GM20000 (cell line): ENCODE data around the gene KDM6A.
"Not testable (repeated sequence)": the region's sequence is repeated elsewhere in the genome, so short reads cannot be mapped to it uniquely, and the experiment has no call there.

Source experiments
- DNase-seq: peaks from one replicate; pipeline ENCODE4 v3.0.0; 2012; ENCODE audit warnings: low spot score
- TF ChIP-seq, protein P1 (sequence below): IDR thresholded peaks from 2 replicates; pipeline ENCODE4 v1.5.1; 2012; ENCODE audit warnings: mild to moderate bottlenecking, control low read depth; ENCODE audit errors: extremely low read depth, missing control alignments

Gene KDM6A

DNA sequence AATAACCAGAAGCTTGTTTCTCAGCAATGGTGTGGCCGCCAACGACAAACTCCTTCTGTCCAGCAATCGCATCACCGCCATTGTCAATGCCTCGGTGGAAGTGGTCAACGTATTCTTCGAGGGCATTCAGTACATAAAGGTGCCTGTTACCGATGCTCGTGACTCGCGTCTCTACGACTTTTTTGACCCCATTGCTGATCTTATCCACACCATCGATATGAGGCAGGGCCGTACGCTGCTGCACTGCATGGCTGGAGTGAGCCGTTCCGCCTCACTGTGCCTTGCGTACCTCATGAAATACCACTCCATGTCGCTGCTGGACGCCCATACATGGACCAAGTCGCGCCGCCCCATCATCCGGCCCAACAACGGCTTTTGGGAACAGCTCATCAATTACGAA, 28.8 kb upstream of the KDM6A start:
- no peak for DNase-seq
- TF ChIP-seq, protein P1, sequence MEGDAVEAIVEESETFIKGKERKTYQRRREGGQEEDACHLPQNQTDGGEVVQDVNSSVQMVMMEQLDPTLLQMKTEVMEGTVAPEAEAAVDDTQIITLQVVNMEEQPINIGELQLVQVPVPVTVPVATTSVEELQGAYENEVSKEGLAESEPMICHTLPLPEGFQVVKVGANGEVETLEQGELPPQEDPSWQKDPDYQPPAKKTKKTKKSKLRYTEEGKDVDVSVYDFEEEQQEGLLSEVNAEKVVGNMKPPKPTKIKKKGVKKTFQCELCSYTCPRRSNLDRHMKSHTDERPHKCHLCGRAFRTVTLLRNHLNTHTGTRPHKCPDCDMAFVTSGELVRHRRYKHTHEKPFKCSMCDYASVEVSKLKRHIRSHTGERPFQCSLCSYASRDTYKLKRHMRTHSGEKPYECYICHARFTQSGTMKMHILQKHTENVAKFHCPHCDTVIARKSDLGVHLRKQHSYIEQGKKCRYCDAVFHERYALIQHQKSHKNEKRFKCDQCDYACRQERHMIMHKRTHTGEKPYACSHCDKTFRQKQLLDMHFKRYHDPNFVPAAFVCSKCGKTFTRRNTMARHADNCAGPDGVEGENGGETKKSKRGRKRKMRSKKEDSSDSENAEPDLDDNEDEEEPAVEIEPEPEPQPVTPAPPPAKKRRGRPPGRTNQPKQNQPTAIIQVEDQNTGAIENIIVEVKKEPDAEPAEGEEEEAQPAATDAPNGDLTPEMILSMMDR = no peak

DNA sequence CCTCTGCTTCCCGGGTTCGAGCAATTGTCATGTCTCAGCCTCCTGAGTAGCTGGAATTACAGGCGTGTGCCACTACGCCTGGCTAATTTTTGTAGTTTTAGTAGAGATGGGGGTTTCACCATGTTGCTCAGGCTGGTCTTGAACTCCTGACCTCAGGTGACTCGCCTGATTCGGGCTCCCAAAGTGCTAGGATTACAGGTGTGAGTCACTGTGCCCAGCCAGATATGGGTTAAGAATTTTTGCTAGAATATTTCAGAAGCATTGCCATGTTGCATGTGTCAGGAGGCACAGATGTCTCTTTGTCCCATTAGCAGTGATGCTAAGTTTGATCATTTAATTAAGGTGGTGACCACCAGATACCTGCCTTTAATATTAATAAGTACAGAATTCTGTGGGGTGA, 22.1 kb upstream of the KDM6A start:
- not testable (repeated sequence) for DNase-seq

DNA sequence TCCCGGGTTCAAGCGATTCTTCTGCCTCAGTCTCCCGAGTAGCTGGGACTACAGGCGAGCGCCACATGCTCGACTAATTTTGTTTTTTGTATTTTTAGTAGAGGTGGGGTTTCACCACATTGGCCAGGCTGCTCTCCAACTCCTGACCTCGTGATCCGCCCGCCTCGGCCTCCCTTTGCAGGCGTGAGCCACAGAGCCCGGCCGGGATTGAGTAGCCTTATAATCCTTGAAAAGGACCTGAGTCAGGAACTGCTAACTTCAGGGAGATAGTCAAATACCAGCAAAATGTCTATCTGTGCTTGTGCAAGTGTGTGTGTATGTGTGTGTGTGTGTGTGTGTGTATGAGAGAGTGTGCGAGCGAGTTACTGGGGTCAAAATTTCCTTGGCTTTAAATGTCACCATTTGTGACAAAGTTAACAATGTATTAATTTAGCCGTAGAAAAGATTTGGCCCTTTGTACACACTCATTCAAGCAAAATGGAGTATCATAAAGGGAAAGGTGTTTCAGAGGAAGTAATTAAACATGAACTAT, 1.8 kb upstream of the KDM6A start:
- no peak for DNase-seq
- TF ChIP-seq, protein P1 = no peak

DNA sequence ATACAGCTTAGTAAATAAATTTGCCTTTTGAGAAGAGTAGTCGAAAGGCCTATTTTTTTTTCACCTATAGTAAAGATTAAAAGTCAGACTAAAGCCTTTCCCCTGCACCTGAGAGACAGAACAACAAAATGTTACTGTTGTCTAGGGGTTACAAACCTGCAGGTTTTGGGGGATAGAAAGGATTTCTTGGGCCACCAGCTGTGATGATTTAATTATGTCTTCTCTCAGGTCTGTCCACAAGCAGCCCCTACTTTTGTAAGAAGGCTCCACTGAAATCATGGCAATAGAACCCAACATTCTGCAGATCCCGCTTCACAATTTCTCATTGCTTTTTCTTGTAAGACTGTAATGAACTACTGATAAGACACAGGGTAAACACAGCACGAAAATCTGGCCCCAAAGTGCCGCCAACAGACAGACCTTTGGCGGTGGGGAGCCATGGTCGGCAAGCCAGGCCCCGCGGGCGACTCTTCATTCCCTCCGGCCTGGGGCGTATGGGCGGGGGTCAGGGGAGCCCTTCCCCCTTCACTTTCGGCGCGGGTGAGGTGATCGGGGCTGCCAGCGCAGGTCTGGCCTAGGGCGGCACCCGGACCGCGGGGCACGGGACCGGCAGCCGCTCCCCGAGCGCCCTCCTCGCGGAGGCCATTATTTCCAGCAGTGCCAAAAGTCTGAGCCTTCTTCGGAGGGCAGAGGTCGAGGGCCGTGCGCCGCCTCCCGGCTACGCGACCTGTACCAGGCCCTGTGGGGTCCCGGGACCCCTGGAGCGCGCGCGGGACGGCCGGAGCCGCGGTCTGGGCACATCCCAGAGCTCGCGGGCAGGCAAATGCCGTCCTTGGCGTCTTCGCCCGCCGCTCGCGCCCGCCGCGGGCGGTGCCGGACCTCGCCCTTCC, 812 bp upstream of the KDM6A start:
- TF ChIP-seq, protein P1 = no peak
- peak; percentile 29 for DNase-seq

DNA sequence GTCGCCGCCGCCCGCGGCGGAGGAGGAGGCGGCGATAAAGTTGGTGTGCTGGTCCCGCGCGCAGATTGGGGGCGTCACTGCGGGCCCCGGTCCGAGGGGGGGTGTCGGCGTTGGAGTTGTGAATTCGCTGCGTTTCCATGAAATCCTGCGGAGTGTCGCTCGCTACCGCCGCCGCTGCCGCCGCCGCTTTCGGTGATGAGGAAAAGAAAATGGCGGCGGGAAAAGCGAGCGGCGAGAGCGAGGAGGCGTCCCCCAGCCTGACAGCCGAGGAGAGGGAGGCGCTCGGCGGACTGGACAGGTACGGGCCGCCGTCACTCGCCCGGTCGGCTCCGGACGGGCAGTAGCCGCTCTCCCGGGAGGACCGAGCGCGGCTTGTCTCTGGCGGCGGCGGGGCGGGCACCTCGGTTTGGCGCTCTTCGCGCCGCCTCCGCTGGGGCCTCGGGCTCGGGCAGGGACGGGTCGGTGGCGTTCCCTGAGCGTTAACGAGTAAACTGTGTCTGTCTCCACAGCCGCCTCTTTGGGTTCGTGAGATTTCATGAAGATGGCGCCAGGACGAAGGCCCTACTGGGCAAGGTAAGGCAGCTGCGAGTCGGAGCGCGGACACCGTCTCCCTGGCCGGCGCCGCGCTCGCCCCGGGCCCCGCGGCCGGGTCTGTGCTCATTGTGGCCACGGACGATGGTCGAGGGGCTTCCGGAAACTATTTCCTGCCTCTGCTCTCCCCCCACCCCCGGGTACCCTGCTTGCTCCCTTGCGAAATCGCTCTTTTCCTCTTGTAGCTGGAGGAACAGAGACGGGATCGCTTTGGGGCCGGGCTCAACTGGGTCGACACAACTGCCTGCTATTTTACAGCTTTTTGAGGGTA, 658 bp downstream of the KDM6A start:
- TF ChIP-seq, protein P1 = no peak
- DNase-seq = peak; percentile 36

DNA sequence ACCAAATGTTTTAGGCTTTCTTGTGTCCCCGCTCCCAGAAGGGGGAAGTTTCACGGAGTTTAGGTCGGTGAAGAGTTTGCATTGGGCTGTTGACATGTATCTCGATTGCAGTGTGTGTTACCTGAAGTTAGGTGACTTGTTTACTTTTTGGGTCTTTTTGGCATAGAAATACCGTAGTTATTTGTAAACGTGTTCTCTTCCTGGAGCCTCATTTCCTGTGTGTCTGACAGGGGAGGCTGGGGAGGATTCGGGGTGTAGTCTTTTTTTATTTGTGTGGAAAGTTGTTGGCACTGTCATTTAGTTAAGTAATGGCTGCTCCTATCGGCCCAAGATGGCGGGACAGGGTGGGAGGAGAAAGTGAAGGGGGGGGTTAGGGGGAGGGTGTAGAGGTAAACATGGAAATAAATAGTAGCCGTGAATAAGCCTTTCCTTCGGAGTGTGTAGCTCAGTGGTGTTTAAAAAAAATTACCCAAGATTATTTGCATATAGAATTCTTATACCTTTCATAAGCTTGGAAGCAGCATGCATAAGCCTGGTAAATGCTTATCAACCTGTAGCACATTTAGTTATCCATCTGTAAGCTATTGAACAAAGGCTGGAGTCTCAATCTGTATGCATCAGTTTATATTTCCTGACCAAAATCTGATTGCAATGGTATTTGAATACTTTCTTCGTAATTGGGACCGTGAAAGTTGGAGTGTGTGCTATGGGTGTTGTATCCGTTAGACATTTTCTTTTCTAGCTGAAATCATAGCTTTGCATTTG, 1.6 kb downstream of the KDM6A start:
- TF ChIP-seq, protein P1 = no peak
- peak; percentile 34 for DNase-seq

DNA sequence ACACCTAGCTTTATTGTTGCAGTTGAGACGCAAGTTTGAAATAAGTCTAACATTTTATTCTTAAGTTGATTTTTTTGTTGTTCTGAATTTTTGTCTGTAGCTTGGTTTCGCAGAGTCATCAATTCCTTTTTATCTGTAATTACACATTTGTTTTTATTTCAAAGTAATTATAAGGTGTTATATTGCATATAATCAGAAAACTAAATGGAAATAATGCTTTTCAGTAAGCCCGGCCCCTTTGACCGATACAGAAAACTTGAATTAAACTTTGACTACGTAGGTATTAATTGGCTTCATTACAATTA, 2.1 kb downstream of the KDM6A start:
- TF ChIP-seq, protein P1 = no peak
- DNase-seq = no peak
